Ovary (tissue), 9 donors: ENCODE results near the gene APBA2. TPM values are rescaled to one million over a fixed set of nuclear protein-coding genes. Genes with fewer than 3 reads are reported as not detected.

ENCODE experiments used
- DNase-seq, 5 donors: peaks; one replicate each; pipeline ENCODE4 v3.0.0-alpha.2; 2019 to 2020
- H3K27ac ChIP-seq, 2 donors: fragments of 200-600 bp; one replicate each; pipeline versions ENCODE4 v1.5.1 to v1.8.0; 2019 to 2022
- H3K27me3 ChIP-seq: fragments of 200-600 bp; one replicate; pipeline ENCODE4 v1.8.0; 2022
- H3K36me3 ChIP-seq: fragments of 200-600 bp; sonication (generic); one replicate; pipeline ENCODE4 v1.5.1; 2019
- H3K4me1 ChIP-seq: one replicate; pipeline ENCODE4 v1.8.1; 2013; ENCODE audit warnings: mild to moderate bottlenecking, moderate library complexity; ENCODE audit not compliant: insufficient read depth
- H3K4me3 ChIP-seq: fragments of 200-600 bp; sonication (generic); one replicate; pipeline ENCODE4 v1.5.1; 2017
- H3K9me3 ChIP-seq, 2 donors: fragments of 200-600 bp in 1 of 2; sonication (generic) in 1 of 2; one replicate each; pipeline versions ENCODE4 v1.5.1 to v1.8.1; 2013 to 2019; ENCODE audit warnings: mild to moderate bottlenecking in 1 of 2, moderate library complexity in 1 of 2
- CTCF ChIP-seq, 3 donors: fragments of 450-650 bp in 2 of 3; fragments of 200-600 bp in 1 of 3; IDR thresholded peaks; one replicate each; pipeline versions ENCODE4 v1.5.1 to v1.8.0; 2016 to 2022; ENCODE audit warnings: antibody characterized with exemption in 3 of 3, mild to moderate bottlenecking in 1 of 3
- EP300 ChIP-seq: sonication (generic); formaldehyde crosslinking; IDR thresholded peaks from one replicate; pipeline ENCODE4 v1.6.1; 2017; ENCODE audit warnings: antibody characterized with exemption
- POLR2A ChIP-seq: fragments of 450-650 bp; IDR thresholded peaks from one replicate; pipeline ENCODE4 v1.6.1; 2017; ENCODE audit warnings: antibody characterized with exemption, mild to moderate bottlenecking, moderate library complexity
- WGBS, 3 donors: extraction: QIAGEN DNeasy Blood & Tissue Kit in 1 of 3; methylation state at CpG; one replicate each; pipeline versions ENCODE4 v1.1.5 to v1.1.7; 2013 to 2017; 5-methylcytosine and 5-hydroxymethylcytosine counted together
- intact Hi-C, 4 donors: fragments of 100-400 bp; cut with DNase I; formaldehyde crosslinking; loops; one replicate each; pipeline versions ENCODE4 v1.11.0 to v1.15.1; 2022 to 2023
- polyA plus RNA-seq, 2 donors: library from polyadenylated mRNA; stranded (reverse); fragments of 200-250 nt in 1 of 2; fragments of 350-450 nt in 1 of 2; fragmentation: Illumina TruSeq in 1 of 2; extraction: RNeasy Lipid Tissue Mini Kit (QIAGEN cat#74804) in 1 of 2; gene quantifications; one replicate each; pipeline ENCODE4 v1.2.3, GENCODE V29; 2013 to 2014
- total RNA-seq, 7 donors: library from RNA; depleted of rRNA in 2 of 7; stranded (reverse); fragments of >200 nt in 2 of 7; fragmentation: NEBNext Ultra II Directional in 3 of 7; extraction: Animal tissue kit (Norgen Biotek cat#: 25700) in 3 of 7; gene quantifications; one replicate each; pipeline versions ENCODE4 v1.1.0 to v1.2.4, GENCODE V29; 2016 to 2023
- donor health status: DM: no; HTN: no; CAD: no; lungs with moderate emphysema.
- donor health status: DM: no; HTN: no; CAD: no.
- donor health status: Bipolar disorder and iron deficiency.
- donor health status: DM: yes; HTN: yes; CAD: no.
- donor health status: DM: no; HTN: no; CAD: no.
- donor health status: DM: yes; HTN: yes; CAD: no.

The APBA2 gene
- total and polyA plus RNA-seq, 9 donors, result 0.53 to 3.1 (median 1.4) TPM

GRCh38 chr15:29029651-29030195, 143.9 kb downstream of the APBA2 start:
- Histone ChIP-seq H3K36me3 (no peaks in the 10 kb centered on the region), H3K4me3 (no peak overlapping the region), H3K9me3 (no peaks in the 10 kb centered on the region), H3K4me1 (no peaks in the 10 kb centered on the region), H3K27me3 (no peaks in the 10 kb centered on the region), H3K27ac (no peak overlapping the region)
- WGBS, 3 donors, result 95 to 98% (median 98%) methylated on average over 17 of the region's 17 CpGs
- no peak for DNase-seq
- intact Hi-C loops, result no loop called here
- TF ChIP-seq EP300 (no peak), CTCF (IDR thresholded peaks at IDR 0.05) (no peak), POLR2A (no peak)

- H3K9me3 ChIP-seq, result no peaks in the 10 kb centered on the region
- 87 to 95% (median 91%) methylated on average over 3 of the region's 3 CpGs for WGBS, 3 donors
- H3K4me3 ChIP-seq, result no peak overlapping the region
- no peaks in the 10 kb centered on the region for H3K4me1 ChIP-seq
- H3K27me3 ChIP-seq, result no peaks in the 10 kb centered on the region
- no peak for DNase-seq
- no peak overlapping the region for H3K27ac ChIP-seq
- TF ChIP-seq POLR2A (no peak), CTCF (IDR thresholded peaks at IDR 0.05) (no peak), EP300 (no peak)
- no peaks in the 10 kb centered on the region for H3K36me3 ChIP-seq
- intact Hi-C loops, result no loop called here
These were observed 145.9 kb downstream of the APBA2 start for GRCh38 chr15:29031502-29032228.

GRCh38 chr15:29032229-29032625, 146.5 kb downstream of the APBA2 start:
- no peak overlapping the region for H3K4me3 ChIP-seq
- H3K4me1 ChIP-seq, result no peaks in the 10 kb centered on the region
- TF ChIP-seq POLR2A, result no peak
- no peak for TF ChIP-seq EP300
- no peak for TF ChIP-seq CTCF (IDR thresholded peaks at IDR 0.05)
- intact Hi-C loops, result no loop called here
- no peak overlapping the region for H3K27ac ChIP-seq
- no peak for DNase-seq
- H3K36me3 ChIP-seq, result no peaks in the 10 kb centered on the region
- H3K27me3 ChIP-seq, result no peaks in the 10 kb centered on the region
- no peaks in the 10 kb centered on the region for H3K9me3 ChIP-seq
- 83 to 88% (median 85%) methylated on average over 4 of the region's 4 CpGs for WGBS, 3 donors

GRCh38 chr15:29032751-29033150, 147.0 kb downstream of the APBA2 start:
- intact Hi-C loops, result no loop called here
- DNase-seq, result no peak
- WGBS, 3 donors, result 82 to 88% (median 86%) methylated on average over 5 of the region's 5 CpGs
- Histone ChIP-seq H3K36me3 (no peaks in the 10 kb centered on the region), H3K4me3 (no peak overlapping the region), H3K4me1 (no peaks in the 10 kb centered on the region), H3K9me3 (no peaks in the 10 kb centered on the region), H3K27me3 (no peaks in the 10 kb centered on the region), H3K27ac (no peak overlapping the region)
- no peak for TF ChIP-seq EP300
- TF ChIP-seq CTCF (IDR thresholded peaks at IDR 0.05), result no peak
- no peak for TF ChIP-seq POLR2A
